GM03348 (cell line): Measurements from ENCODE around the gene TRMT10A.
"Not testable (repeated sequence)": the region's sequence is repeated elsewhere in the genome, so short reads cannot be mapped to it uniquely, and the experiment has no call there.

Experiments used
- DNase-seq: peaks from one replicate; pipeline ENCODE4 v3.0.0; 2012; ENCODE audit warnings: low spot score

Gene TRMT10A

GRCh38 chr4:99540277-99540939, 23.4 kb downstream of the TRMT10A start:
- DNase-seq = no peak

- DNase-seq = no peak
Measured at GRCh38 chr4:99537674-99538073, 26.2 kb downstream of the TRMT10A start.

DNA sequence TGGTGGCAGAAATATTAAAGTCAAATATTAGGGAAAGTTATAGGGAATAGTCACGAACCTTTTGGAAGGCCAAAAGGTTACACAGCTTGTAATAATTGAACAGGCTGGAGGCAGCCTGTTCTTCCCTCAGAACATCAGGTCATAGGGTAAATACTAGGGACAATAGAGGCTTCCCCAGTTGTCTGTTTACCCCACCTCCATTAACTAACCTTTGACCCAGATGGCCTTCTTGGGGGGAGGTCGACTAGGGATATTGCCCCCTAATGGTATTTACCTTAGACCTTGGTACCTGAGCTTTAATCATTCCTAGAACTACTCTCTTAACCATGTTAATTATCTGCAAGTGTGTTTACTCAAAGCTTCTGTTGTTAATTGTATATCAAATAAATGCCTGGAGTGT, 27.0 kb downstream of the TRMT10A start:
- DNase-seq = no peak

- DNase-seq = no peak
Measured at GRCh38 chr4:99536271-99536670, 27.6 kb downstream of the TRMT10A start.

DNA sequence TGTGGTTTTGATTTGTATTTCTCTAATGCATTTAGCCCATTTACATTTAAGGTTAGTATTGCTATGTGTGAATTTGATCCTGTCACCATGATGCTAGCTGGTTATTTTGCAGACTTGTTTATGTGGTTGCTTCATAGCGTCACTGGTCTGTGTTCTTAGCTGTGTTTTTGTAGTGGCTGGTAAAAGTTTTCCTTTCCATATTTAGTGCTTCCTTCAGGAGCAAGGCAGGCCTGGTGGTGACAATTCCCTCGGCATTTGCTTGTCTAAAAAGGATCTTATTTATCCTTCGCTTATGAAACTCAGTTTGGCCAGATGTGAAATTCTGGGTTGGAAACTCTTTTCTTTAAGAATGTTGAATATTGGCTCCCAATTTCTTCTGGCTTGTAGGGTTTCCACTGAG, 29.1 kb downstream of the TRMT10A start:
- not testable (repeated sequence) for DNase-seq

GRCh38 chr4:99529956-99530355, 33.9 kb downstream of the TRMT10A start:
- no peak for DNase-seq

GRCh38 chr4:99529228-99529627, 34.6 kb downstream of the TRMT10A start:
- peak; percentile 6 for DNase-seq

- no peak for DNase-seq
Measured at GRCh38 chr4:99518601-99519295, 45.1 kb downstream of the TRMT10A start.

DNA sequence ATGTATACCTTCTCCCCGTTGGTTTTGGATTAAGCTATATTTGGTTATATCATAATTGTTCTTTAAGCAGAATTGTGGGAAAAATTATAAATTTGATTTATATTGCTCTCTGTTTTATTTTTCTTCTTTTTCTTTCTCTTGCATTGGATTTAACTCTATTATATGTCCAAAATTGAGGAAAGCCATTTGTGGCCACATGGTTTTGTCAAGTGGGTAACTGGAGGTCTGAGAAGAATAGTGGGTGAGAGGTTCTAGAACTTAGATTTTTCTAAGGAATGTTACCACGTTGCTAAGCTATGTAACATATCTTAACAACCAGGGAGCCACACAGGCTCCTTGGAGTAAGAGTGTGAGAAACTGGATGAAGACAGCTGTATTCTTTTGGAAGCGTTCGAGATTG, 53.1 kb downstream of the TRMT10A start, which contains the start of gene C4orf17:
TSS of gene C4orf17 (plus strand) at position 301 of the 400 bp plus-strand sequence. CDS start 2,061 bp downstream, outside the sequence.
- no peak for DNase-seq

- DNase-seq = no peak
Measured at GRCh38 chr4:99507762-99508161, 56.1 kb downstream of the TRMT10A start.

DNA sequence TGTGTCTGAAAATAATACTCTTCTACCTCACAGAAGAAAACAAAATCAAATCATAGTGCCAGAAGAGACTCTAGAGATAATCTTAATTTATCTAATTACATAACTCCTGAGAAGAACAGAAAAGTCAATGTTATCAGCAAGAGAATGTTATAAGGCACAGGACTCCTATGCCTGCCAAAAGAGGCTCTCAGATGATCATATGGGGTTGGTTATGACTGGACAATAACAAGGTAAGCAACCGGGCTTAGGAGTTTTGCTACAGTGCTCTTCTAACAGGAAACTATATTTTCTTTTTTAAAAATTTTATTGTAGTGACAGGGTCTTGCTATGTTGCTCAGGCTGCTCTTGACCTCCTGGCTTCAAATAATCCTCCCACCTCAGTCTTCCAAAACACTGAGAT, 56.5 kb downstream of the TRMT10A start:
- DNase-seq = no peak

GRCh38 chr4:99506781-99507180, 57.1 kb downstream of the TRMT10A start:
- no peak for DNase-seq

DNA sequence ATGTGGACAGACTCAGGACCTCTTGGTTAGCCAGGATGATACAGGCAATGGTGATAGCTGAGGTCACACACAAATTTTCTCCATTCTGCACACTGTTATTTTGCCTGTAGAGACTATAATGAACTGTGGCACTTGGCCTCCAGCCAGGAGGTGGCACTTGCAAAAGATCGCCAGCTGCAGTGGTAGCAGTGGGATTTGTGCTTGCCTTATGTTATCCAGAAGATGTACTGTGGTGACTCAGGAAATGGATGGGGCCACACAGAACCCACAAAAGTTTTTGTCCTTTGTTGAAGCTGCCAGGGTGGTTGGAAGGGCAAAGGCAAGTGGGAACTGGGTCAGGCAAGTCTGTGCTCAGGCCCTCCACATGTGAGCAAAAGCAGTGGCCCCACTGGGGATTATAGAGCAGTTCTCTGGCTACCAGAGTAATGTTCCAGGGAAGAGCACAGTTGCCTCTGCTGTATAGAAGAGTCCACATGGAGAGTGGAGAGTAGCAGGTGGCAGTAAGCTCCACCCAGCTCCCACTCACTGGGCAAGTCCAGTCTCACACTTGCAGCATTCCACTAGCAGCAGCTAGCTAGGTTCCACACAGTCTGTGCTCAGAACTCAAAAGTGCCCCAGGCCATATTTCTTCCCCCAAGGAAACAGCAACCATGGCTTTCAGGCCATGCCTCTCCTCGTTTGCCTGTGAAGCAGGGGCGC, 58.9 kb downstream of the TRMT10A start:
- no peak for DNase-seq
